Hematopoietic multipotent progenitor cell treated with erythropoietin and hydrocortisone succinate and interleukin-3 and kit ligand, for 8 days (in vitro differentiated cells): ENCODE results near the gene WDR13.
A peak's percentile ranks its signal among the peaks of the same experiment; 100 is the strongest.
"Not testable (repeated sequence)": the region's sequence is repeated elsewhere in the genome, so short reads cannot be mapped to it uniquely, and the experiment has no call there.

Source experiments
- DNase-seq: peaks from one replicate; pipeline ENCODE4 v3.0.0-alpha.2; 2015

WDR13 gene

DNA sequence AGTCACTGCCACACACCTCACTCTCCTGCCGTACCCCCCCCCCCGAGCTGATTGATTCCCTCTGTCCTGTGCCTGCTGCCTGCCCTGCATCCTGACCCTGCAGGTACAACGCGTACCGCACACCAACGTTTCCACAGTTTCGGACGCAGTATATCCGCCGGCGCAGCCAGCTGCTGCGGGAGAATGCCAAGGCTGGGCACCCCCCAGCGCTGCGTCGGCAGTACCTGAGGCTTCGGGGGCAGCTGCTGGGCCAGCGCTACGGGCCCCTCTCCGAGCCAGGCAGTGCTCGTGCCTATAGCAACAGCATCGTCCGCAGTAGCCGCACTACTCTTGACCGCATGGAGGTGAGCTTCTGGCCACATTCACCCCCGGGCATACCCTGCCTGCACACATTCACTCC lies 1.3 kb downstream of the WDR13 start:
- DNase-seq = no peak

DNA sequence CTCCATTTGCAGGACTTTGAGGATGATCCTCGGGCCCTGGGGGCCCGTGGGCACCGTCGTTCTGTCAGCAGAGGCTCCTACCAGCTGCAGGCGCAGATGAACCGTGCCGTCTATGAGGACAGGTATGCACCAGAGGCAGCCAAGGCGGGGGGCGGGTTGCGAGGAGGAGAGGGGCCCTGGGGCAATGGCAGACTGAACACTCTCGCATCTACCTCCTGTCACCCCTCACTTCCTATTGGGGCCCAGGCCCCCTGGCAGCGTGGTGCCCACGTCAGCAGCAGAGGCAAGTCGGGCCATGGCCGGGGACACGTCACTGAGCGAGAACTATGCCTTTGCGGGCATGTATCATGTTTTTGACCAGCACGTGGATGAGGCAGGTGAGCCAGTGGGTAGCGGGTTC lies 2.0 kb downstream of the WDR13 start:
- DNase-seq = no peak

DNA sequence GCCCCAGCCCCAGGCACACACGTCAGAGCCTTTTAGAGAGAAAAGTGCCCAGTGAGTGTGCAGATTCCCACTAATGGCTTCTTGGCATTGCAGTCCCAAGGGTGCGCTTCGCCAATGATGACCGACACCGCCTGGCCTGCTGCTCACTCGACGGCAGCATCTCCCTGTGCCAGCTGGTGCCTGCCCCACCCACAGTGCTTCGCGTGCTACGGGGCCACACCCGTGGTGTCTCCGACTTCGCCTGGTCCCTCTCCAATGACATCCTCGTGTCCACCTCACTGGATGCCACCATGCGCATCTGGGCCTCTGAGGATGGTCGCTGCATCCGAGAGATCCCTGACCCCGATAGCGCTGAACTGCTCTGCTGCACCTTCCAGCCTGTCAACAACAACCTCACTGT lies 2.9 kb downstream of the WDR13 start:
- DNase-seq = no peak

DNA sequence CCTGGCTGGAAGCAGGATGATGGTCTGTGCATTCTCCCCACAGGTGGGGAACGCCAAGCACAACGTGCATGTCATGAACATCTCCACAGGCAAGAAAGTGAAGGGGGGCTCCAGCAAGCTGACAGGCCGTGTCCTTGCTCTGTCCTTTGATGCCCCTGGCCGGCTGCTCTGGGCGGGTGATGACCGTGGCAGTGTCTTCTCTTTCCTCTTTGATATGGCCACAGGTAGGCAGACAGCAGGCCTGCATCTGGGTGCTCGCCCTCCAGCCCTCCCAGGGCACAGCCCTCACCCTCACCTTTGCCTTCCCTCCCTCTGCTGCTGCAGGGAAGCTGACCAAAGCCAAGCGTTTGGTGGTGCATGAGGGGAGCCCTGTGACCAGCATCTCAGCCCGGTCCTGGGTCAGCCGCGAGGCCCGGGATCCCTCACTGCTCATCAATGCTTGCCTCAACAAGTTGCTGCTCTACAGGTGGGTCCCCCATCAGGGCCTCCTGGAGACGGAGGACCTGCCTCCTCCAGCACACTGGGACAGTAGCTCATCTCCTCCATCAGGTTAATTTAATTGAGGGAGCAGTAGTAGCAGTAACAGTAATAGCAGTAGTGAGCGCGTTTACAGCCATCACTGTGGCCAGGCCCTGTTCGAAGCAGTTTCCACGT lies 4.6 kb downstream of the WDR13 start:
- no peak for DNase-seq

DNA sequence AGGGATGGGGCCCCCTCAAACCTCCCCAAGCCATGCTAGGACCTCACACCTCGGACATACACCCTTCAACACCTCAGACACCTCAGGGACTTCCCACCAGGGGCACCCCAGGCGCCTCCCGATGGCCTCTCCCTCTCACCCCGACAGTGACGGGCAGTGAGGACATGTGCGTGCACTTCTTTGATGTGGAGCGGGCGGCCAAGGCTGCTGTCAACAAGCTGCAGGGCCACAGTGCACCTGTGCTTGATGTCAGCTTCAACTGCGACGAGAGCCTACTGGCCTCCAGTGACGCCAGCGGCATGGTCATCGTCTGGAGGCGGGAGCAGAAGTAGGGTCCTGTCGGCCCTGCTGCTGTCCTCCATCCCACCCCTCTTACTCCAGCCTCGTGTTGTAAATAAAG lies 7.4 kb downstream of the WDR13 start:
- DNase-seq = no peak

DNA sequence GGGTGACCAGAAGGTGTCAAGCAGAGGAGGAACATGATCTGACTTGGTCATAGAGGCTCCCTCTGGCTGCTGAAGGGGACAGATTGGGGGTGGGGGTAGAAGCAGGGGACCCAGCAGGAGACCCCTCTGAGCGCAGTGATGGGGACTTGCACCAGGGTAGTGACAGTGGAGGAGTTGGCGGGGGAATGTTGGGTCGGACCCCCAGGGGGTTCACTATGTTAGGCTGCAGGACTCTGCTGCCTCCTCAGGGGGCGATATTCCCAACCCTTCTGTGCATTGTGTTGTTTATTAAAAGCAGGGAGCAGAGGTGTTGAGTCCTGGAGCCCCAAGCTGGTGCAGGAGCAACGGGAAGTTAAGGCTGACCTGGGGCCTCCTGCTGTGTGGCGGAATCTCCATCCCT lies 8.8 kb downstream of the WDR13 start:
- DNase-seq = no peak

DNA sequence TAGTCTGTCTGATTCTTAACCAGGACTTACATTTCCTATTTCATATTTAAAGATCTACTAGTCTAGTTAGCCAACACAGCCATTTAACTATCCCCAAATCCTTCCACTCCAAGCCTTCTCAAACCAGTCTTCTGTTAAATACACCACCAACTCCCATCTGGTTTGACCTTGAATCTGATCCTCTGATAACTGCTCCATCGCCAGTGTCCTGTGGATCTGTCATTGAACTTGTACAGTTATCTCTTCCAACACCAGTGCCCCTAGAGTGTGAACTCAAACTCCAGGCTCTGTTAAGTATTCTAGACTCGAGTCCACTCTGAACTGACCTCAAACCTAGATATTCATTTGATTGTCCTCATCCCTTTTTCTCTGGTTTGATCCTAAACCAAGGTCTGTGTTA lies 14.4 kb downstream of the WDR13 start:
- no peak for DNase-seq

DNA sequence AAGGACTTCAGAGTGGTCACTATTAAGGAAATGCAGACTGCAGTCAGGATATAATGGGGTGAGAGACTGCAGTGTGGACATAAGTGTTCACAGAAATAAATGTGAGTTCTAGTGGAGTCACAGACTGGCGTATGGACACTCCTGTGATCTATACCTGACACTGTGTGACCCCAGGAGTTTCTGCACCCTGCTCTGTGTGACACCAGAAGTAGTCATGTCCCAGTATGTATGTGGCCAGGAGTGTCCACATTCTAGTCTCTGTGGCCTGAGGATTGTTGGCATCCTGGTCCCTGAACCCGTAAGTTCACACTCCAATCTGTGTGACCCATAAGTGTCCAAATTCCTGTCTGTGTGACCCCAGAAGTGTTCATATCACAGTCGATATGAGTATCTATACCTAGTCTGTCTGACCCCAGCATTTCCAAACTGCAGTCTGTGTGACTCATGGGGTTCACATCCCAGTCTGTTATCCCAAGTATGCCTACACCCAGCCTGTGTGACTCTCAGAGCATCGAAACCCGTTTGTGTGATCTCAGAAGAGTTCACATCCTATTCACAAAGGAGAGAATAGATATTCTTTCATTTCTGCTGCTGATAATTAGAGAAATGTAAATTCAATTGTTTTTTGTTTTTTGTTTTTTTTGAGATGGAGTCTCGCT lies 16.3 kb downstream of the WDR13 start:
- DNase-seq = no peak

DNA sequence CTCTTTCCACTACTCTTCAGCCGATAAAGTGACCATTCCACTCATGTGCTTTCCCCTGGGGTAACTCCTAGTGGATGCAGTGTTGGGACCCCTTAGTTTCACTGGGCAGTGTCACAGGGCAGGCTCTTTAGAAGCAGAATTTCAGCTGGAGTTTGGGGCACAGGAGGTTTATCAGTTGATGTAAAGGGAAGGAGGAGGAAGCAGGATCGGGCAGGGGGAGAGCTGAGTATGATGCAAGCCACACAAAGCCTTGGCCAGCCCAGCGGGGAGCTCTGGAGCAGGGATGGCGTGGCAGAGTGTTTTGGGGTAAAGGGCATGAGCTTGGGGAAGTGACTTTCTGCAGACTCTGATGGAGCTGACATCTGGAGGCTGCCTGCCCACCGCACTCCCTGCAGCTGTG lies 19.3 kb downstream of the WDR13 start:
- no peak for DNase-seq

DNA sequence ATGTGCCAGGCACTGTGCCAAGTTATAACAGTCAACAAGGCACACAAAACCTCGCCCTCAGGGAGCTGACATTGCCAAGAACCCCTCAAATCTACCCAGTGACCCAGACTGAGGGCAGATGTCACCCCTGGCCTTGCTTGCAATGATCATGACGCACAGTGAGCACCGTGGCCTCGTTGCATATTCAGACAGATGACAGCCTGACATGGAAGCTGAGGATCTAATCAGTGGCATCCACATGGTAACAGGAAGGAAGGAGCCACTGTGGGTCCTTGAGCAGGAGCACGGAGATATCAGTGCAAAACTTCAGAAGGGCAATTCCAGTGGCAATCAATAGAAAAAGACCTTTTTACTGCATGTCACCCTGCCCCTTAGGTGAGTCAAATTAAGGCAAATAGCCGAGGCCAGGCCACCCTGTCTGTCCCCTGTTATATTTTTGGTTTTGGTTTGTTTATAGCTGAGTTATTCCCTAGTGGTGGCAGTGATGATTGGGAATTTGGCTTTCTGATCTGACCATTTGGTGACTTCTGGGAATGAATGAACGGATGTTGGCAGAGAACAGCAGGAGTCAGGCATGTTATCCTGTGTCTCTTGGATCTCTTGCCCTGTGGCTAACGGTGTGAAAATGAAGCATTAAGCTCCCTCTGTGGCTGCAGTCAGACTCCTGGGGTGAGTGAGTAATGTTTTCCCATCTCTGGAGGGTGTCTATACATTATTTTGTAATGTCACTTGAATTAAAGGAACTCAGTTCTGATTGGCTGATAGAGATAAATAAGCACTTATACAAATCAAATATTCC lies 20.4 kb downstream of the WDR13 start:
- DNase-seq = peak; percentile 83

DNA sequence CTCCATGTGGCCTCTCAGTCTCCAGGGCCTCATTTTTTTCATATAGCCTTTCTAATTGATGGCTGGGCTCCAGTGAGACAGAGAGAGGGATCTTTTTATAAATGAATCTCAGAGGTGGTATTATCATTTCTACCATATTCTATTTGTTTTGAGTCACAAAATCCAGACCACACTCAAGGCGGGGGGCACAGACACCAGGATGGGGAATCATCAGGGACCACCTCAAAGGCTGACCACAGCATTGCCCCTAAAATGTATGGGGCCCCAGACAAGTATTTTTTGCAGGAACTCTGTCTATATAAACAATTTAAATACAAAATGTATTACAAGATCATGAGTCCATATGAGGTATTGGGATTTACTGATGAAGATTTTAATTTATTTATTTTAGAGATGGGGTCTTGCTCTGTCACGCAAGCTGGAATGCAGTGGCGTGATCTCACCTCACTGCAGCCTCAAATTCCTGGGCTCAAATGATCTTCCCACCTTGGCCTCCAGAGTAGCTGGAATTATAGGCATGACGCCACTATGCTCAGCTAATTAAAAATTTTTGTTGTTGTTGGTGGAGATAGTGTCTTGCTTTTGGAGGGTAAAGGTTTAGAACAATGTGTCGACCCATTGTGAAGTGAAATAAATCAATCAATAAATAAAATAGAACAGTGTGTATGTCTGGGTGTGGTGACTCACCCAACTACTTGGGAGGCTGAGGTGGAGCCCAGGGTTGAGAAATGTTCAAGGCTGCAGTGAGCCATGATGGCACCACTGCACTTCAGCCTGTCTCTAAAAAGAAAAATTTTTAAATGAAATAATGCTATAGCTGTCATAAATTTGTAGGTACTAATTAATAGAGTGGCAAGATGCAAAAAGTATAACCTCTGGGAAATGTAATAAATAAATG lies 29.4 kb downstream of the WDR13 start:
- no peak for DNase-seq

DNA sequence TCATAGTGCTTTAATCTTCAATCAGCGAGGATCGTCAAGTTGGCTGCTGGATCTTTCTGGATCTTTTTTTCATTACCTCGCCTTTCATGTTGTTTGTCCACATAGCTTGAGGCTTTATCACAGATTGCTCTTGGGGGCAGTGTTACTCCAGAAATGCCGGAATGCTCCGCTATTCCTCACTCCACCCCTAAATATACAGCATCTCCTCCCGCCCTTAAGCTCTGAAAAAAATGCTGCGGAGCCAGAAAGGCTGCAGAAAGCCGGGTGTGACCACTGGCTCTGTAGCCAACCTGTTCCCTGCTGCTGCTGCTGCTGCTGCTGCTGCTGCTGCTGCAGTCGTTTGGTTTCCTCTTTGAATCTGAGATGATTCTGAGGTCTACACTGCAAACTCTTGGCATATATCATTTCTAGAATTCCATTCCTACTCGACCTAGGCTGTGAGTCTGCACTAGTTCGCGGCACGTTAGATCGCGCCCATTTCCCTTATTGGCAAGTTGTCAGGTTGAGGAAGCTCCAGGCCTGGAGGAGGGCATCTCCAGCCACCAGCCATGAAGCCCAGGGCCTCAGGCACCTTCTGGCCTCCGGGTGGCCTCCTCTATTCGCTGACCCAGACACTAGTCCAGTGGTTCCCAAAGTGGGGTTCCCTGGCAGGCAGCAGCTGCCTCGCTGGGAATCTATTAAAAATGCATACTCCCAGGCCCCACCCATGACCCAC lies 34.2 kb downstream of the WDR13 start:
- peak; percentile 94 for DNase-seq

DNA sequence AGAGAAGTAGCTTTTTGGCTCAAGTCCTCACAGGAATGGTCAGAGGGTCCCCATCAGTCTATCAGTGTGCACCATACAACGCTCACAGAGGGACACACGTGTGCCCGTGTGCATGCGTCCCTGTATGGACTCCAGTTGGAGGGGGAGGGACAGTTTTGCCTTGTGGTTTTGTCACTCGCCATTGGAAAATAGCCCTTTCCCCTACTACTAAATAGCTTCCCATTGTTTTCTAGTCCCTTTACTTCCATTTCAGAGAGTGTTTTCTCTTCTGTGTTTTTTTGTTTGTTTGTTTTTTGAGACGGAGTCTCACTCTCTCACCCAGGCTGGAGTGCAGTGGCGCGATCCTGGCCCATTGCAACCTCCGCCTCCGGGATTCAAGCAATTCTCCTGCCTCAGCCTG lies 34.9 kb downstream of the WDR13 start:
- no peak for DNase-seq

DNA sequence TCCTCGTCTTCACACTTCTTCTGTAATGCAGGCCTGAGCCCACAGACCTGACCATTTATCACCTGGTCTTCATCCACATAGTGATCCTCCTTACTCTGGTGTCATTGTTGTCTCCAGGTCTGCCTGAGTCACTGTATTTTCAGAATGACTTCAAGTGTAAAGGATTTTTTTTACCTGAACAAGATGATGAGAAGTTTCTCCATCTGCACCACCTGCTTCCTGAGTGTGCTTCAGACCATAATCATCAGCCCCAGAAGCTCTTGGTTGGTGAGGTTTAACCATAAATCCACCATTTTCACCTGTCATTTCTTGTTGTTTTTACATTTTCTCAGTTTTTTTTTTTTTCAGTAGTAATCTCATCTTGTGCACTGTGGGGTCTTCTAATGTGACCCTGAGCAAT lies 39.0 kb downstream of the WDR13 start:
- no peak for DNase-seq

DNA sequence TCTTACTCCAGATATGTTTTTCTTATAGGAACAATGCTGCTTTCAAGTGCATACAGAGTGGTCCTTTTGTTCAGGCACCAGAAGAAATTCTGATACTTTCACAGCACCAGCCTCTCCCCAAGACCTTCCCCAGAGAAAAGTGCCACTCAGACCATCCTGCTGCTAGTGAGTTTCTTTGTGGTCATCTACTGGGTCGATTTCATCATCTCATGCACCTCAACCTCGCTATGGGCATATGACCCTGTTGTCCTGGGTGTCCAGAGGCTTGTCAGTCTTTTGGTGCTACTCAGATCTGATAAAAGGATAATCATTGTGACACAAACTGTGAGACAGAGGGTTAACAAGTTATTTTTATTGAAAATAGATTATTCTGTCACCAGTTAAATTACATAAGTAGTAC lies 39.5 kb downstream of the WDR13 start:
- DNase-seq = no peak

DNA sequence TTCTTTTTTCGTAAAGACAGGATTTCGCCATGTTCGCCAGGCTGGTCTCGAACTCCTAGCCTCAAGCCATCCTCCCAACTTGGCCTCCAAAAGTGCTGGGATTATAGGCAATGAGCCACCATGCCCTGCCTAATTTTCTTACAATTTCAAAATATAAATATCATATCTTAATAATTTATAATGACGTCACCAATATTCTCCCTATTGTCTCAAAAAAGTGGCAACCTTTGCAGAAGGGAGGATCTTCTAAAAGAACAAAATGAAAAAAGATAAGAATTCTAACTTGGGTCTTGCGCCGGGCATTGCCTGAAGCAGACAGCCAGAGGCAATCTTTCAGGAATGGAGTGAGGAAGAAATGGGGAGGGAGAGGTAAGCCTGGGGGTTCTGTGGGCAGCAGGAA lies 48.4 kb downstream of the WDR13 start:
- no peak for DNase-seq

DNA sequence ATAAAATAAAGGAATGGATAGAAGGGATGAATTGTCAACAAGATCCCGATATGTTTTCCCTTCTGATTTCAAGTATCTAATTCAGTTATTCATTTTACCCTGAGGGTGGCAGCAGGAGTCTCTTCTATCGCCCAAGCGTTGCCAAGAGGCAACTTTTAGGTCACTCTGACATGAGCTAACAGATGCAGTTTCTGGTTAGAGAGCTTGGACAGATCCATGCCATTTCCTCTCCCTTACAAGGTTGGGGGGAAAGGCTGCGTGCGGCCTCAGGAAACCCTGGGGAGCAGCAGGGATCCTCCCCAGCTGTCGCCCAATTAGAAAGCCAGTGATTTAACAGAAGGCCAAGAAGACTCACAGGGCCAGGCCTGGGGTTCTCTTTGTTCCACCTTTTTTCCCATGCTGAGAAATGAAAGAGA lies 51.1 kb downstream of the WDR13 start:
- DNase-seq = peak; percentile 63

DNA sequence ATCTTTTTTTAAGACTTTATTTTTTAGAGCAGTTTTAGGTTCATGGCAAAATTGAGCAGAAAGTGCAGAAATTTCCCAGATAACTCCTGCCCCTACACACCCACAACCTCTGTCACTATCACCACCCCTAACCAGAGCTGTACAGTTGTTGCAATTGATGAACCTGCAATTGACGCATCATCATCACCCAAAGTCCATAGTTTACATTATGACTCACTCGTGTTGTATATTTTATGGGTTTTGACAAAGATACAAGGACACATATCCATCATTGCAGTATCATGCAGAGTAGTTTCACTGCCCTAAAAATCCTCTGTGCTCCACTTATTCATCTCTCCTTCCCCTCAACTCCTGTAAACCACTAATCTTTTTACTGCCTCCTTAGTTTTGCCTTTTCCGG lies 51.8 kb downstream of the WDR13 start:
- no peak for DNase-seq

DNA sequence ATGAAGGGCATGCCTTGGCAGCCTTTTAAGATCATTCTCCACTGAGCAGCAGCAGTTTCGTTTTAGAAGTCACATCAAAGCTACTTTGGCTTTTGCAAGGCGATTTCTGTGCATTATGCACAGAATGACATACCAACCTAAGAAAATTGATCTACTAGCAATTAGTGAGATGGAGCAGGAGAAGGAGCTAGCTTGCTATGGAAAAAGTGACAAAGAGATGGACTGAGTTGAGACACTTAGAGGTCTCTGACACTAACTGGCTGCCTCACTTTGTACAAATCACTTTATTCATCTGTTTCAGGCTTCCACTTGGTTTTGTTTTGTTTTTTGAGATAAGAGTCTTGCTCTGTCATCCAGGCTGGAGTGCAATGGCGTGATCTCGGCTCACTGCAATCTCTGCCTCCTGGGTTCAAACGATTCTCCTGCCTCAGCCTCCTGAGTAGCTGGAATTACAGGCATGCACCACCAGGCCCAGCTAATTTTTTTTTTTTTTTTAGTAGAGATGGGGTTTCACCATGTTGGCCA lies 54.8 kb downstream of the WDR13 start:
- DNase-seq = peak; percentile 2

DNA sequence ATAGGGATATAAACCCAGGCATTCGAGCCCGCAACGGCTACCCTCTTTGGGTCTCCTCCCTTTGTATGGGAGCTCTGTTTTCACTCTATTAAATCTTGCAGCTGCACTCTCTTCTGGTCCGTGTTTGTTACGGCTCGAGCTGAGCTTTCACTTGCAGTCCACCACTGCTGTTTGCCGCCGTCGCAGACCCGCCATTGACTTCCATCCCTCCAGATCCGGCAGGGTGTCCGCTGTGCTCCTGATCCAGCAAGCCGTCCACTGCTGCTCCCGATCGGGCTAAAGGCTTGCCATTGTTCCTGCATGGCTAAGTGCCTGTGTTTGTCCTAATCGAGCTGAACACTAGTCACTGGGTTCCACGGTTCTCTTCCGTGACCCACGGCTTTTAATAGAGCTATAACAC lies 57.5 kb downstream of the WDR13 start:
- not testable (repeated sequence) for DNase-seq
